Measurements from ENCODE around the gene CLCF1. TPM values are rescaled to one million over a fixed set of nuclear protein-coding genes. Genes with fewer than 3 reads are reported as not detected.

Gene CLCF1
- total RNA-seq, 1 donor = 9.4 TPM

GRCh38 chr11:67397986-67398660 is 24.7 kb upstream of the CLCF1 start:
- no peak overlapping the region for H3K4me3 ChIP-seq (ENCODE audit: low read depth, low read length)
- DNase-seq (ENCODE audit: low read depth) = no peak
- no peak for TF ChIP-seq CTCF (IDR thresholded peaks at IDR 0.05; ENCODE audit: insufficient read depth, low read length)

GRCh38 chr11:67397536-67397935 is 24.1 kb upstream of the CLCF1 start:
- TF ChIP-seq CTCF (IDR thresholded peaks at IDR 0.05; ENCODE audit: insufficient read depth, low read length) = no peak
- DNase-seq (ENCODE audit: low read depth) = no peak

GRCh38 chr11:67396587-67397389 is 23.4 kb upstream of the CLCF1 start:
- no peak for TF ChIP-seq CTCF (IDR thresholded peaks at IDR 0.05; ENCODE audit: insufficient read depth, low read length)
- no peak overlapping the region for H3K4me3 ChIP-seq (ENCODE audit: low read depth, low read length)
- no peak for DNase-seq (ENCODE audit: low read depth)

More at GRCh38 chr11:67397536-67397935, 24.1 kb upstream of the CLCF1 start:
- H3K4me3 ChIP-seq (ENCODE audit: low read depth, low read length) = no peak overlapping the region

- DNase-seq (ENCODE audit: low read depth) = no peak
- H3K4me3 ChIP-seq (ENCODE audit: low read depth, low read length) = no peak overlapping the region
- no peak for TF ChIP-seq CTCF (IDR thresholded peaks at IDR 0.05; ENCODE audit: insufficient read depth, low read length)
Observed at GRCh38 chr11:67396259-67396581, 22.8 kb upstream of the CLCF1 start.

- no peak for TF ChIP-seq CTCF (IDR thresholded peaks at IDR 0.05; ENCODE audit: insufficient read depth, low read length)
- DNase-seq (ENCODE audit: low read depth) = no peak
- no peak overlapping the region for H3K4me3 ChIP-seq (ENCODE audit: low read depth, low read length)
Observed at GRCh38 chr11:67395555-67396258, 22.3 kb upstream of the CLCF1 start.

- no peak for TF ChIP-seq CTCF (IDR thresholded peaks at IDR 0.05; ENCODE audit: insufficient read depth, low read length)
- DNase-seq (ENCODE audit: low read depth) = no peak
- no peak overlapping the region for H3K4me3 ChIP-seq (ENCODE audit: low read depth, low read length)
Observed at GRCh38 chr11:67393990-67394389, 20.6 kb upstream of the CLCF1 start.

Measured in fibroblast of the aortic adventitia (primary cell).